Spleen (tissue), 11 donors: ENCODE data around the gene DDX41. TPM values are rescaled to one million over a fixed set of nuclear protein-coding genes. Genes with fewer than 3 reads are reported as not detected.

Source experiments
- DNase-seq: peaks from one replicate; pipeline ENCODE4 v3.0.0-alpha.2; 2020
- H3K27ac ChIP-seq, 8 donors: fragments of 200-600 bp; sonication (generic) in 7 of 8; 1 replicate in 4 of 8; 2 replicates in 4 of 8; pipeline versions ENCODE4 v1.5.0 to v1.8.0; 2016 to 2021; ENCODE audit warnings: inconsistent platforms in 4 of 8, mild to moderate bottlenecking in 4 of 8, moderate library complexity in 1 of 8
- H3K27me3 ChIP-seq, 7 donors: fragments of 200-600 bp; sonication (generic) in 6 of 7; replicated peaks in 1 of 7; 1 replicate in 4 of 7; 2 replicates in 3 of 7; pipeline versions ENCODE4 v1.5.0 to v1.8.0; 2016 to 2021; ENCODE audit warnings: inconsistent platforms in 3 of 7, mild to moderate bottlenecking in 1 of 7
- H3K36me3 ChIP-seq, 6 donors: fragments of 200-600 bp; sonication (generic) in 5 of 6; 1 replicate in 4 of 6; 2 replicates in 2 of 6; pipeline versions ENCODE4 v1.5.0 to v1.8.0; 2016 to 2021; ENCODE audit warnings: inconsistent platforms in 2 of 6
- H3K4me1 ChIP-seq, 6 donors: fragments of 200-600 bp; sonication (generic) in 5 of 6; 1 replicate in 3 of 6; 2 replicates in 3 of 6; pipeline versions ENCODE4 v1.5.0 to v1.8.0; 2016 to 2021; ENCODE audit warnings: inconsistent platforms in 3 of 6
- H3K4me3 ChIP-seq, 8 donors: fragments of 200-600 bp; sonication (generic) in 7 of 8; 1 replicate in 4 of 8; 2 replicates in 4 of 8; pipeline versions ENCODE4 v1.5.0 to v1.8.0; 2016 to 2021; ENCODE audit warnings: inconsistent platforms in 4 of 8, mild to moderate bottlenecking in 4 of 8, moderate library complexity in 2 of 8
- H3K9me3 ChIP-seq, 8 donors: fragments of 200-600 bp; sonication (generic) in 7 of 8; 1 replicate in 4 of 8; 2 replicates in 4 of 8; pipeline versions ENCODE4 v1.5.0 to v1.8.0; 2016 to 2021; ENCODE audit warnings: inconsistent platforms in 4 of 8
- CTCF ChIP-seq, 11 experiments: fragments of 200-600 bp in 7 of 11; fragments of 450-650 bp in 4 of 11; sonication (generic) in 4 of 11; IDR thresholded peaks in 8 of 11; conservative IDR thresholded peaks in 3 of 11; 1 replicate in 7 of 11; 2 replicates in 4 of 11; pipeline versions ENCODE4 v1.4.0 to v1.8.0; 2016 to 2021; ENCODE audit warnings: antibody characterized with exemption in 11 of 11, inconsistent platforms in 4 of 11, mild to moderate bottlenecking in 1 of 11
- POLR2A ChIP-seq, 3 donors: fragments of 450-650 bp; IDR thresholded peaks; one replicate each; pipeline ENCODE4 v1.5.1; 2017; ENCODE audit warnings: antibody characterized with exemption in 3 of 3, mild to moderate bottlenecking in 1 of 3
- POLR2AphosphoS5 ChIP-seq, 3 donors: sonication (generic); formaldehyde crosslinking; IDR thresholded peaks; one replicate each; pipeline ENCODE4 v1.5.1; 2017; ENCODE audit warnings: antibody characterized with exemption in 3 of 3
- WGBS, 5 donors: extraction: QIAGEN DNeasy Blood & Tissue Kit in 3 of 5; methylation state at CpG; one replicate each; pipeline versions ENCODE4 v1.1.5 to v1.1.7; 2013 to 2018; 5-methylcytosine and 5-hydroxymethylcytosine counted together
- intact Hi-C: fragments of 100-400 bp; cut with DNase I; formaldehyde crosslinking; loops from one replicate; pipeline ENCODE4 v1.15.0; 2023; ENCODE audit warnings: low total_unique reads
- polyA plus RNA-seq, 3 donors: library from polyadenylated mRNA; stranded (reverse); fragments of 200-250 nt; gene quantifications; one replicate each; pipeline ENCODE4 v1.2.1, GENCODE V29; 2013
- total RNA-seq, 7 donors: library from RNA; depleted of rRNA in 3 of 7; stranded (reverse); fragments of >200 nt in 3 of 7; fragmentation: NEBNext Ultra II Directional in 4 of 7; extraction: Animal tissue kit (Norgen Biotek cat#: 25700) in 4 of 7; gene quantifications; one replicate each; pipeline versions ENCODE4 v1.1.0 to v1.2.1, GENCODE V29; 2016 to 2021
- donor health status: healthy with polysubstance abuse.
- donor health status: DM: no; HTN: no; CAD: no; lungs with moderate emphysema.
- donor health status: DM: no; HTN: no; CAD: no.
- donor health status: Bipolar disorder and iron deficiency.
- donor health status: healthy.
- donor health status: DM: no; HTN: no; CAD: no.
- donor health status: DM: yes; HTN: yes; CAD: no.

DDX41 gene
- total and polyA plus RNA-seq, 10 donors = 68.9 to 126 (median 92.4) TPM

GRCh38 chr5:177505075-177505474 lies 11.7 kb downstream of the DDX41 start:
- H3K36me3 ChIP-seq = peaks cover 0 to 71% (median 27%) of the 10 kb centered on the region in 6 donors
- no peaks in the 10 kb centered on the region for H3K27me3 ChIP-seq
- peak; percentile 68 for DNase-seq
- no peak for TF ChIP-seq POLR2A (IDR thresholded peaks at IDR 0.05)
- no peak for TF ChIP-seq POLR2AphosphoS5 (IDR thresholded peaks at IDR 0.05)
- TF ChIP-seq CTCF (IDR thresholded peaks at IDR 0.05 in 8 of 11, conservative IDR thresholded peaks at IDR 0.05 in 3 of 11) = no peak
- intact Hi-C loops = no loop called here
- no peak overlapping the region for H3K4me3 ChIP-seq
- WGBS, 5 donors = 93 to 100% (median 95%) methylated on average over 3 to 4 of the region's 4 CpGs
- peaks cover 14 to 100% (median 61%) of the 10 kb centered on the region in 6 donors for H3K4me1 ChIP-seq
- no peaks in the 10 kb centered on the region for H3K9me3 ChIP-seq
- no peak overlapping the region for H3K27ac ChIP-seq

GRCh38 chr5:177504086-177505056 lies 12.4 kb downstream of the DDX41 start:
- no peaks in the 10 kb centered on the region for H3K9me3 ChIP-seq
- peaks cover 12 to 99% (median 57%) of the 10 kb centered on the region in 6 donors for H3K4me1 ChIP-seq
- intact Hi-C loops = loop anchor here (5.0 kb wide), 1 partner anchor 112 kb away; no protein-coding TSS in a partner anchor
- no peak overlapping the region for H3K27ac ChIP-seq
- WGBS, 5 donors = 87 to 93% (median 89%) methylated on average over 28 to 47 of the region's 47 CpGs
- no peak for TF ChIP-seq CTCF (IDR thresholded peaks at IDR 0.05 in 8 of 11, conservative IDR thresholded peaks at IDR 0.05 in 3 of 11)
- no peak for TF ChIP-seq POLR2A (IDR thresholded peaks at IDR 0.05)
- peak in 1 of 3 donors; percentile 43 for TF ChIP-seq POLR2AphosphoS5 (IDR thresholded peaks at IDR 0.05)
- no peaks in the 10 kb centered on the region for H3K27me3 ChIP-seq
- H3K4me3 ChIP-seq = no peak overlapping the region
- peak; percentile 78 for DNase-seq
- peaks cover 0 to 70% (median 27%) of the 10 kb centered on the region in 6 donors for H3K36me3 ChIP-seq

GRCh38 chr5:177503351-177504085 lies 13.2 kb downstream of the DDX41 start:
- Histone ChIP-seq H3K4me3 (no peak overlapping the region), H3K4me1 (peaks cover 16 to 99% (median 58%) of the 10 kb centered on the region in 6 donors), H3K27me3 (peaks cover 0 to 6% (median 0%) of the 10 kb centered on the region in 7 donors), H3K27ac (no peak overlapping the region), H3K9me3 (no peaks in the 10 kb centered on the region), H3K36me3 (peaks cover 0 to 70% (median 27%) of the 10 kb centered on the region in 6 donors)
- DNase-seq = no peak
- TF ChIP-seq POLR2A (IDR thresholded peaks at IDR 0.05) (no peak), POLR2AphosphoS5 (IDR thresholded peaks at IDR 0.05) (peak in 2 of 3 donors; percentile 32 to 63), CTCF (IDR thresholded peaks at IDR 0.05 in 8 of 11, conservative IDR thresholded peaks at IDR 0.05 in 3 of 11) (no peak)
- 83 to 93% (median 88%) methylated on average over 17 to 24 of the region's 24 CpGs for WGBS, 5 donors
- intact Hi-C loops = loop anchor here (5.0 kb wide), 1 partner anchor 111 kb away; no protein-coding TSS in a partner anchor
